AG04449 (cell line): Measurements from ENCODE around the gene TNFRSF21.

ENCODE experiments used
- CTCF ChIA-PET: fragments of 350-600 bp; formaldehyde crosslinking; extraction: SDS; loops from one replicate; lab custom pipeline; 2021; ENCODE audit warnings: antibody characterized with exemption; lab: Yijun Ruan, JAX
- POLR2A ChIA-PET: fragments of 400-600, 350-600 bp; formaldehyde crosslinking; extraction: SDS; loops from one replicate; lab custom pipeline; 2020; ENCODE audit warnings: antibody characterized with exemption, inconsistent platforms; lab: Yijun Ruan, JAX
- DNase-seq: peaks from one replicate; pipeline ENCODE4 v3.0.0-alpha.2; 2010; ENCODE audit warnings: low read depth, low spot score
- H3K4me3 ChIP-seq: 2 replicates; pipeline ENCODE4 v1.5.1; 2011; ENCODE audit warnings: low read depth, mild to moderate bottlenecking, control low read depth, low read length
- CTCF ChIP-seq: IDR thresholded peaks from one replicate; pipeline ENCODE4 v1.5.1; 2011; ENCODE audit warnings: mild to moderate bottlenecking, moderate library complexity, low read length, control low read depth, inconsistent platforms; ENCODE audit not compliant: insufficient read depth; ENCODE audit errors: missing control alignments

TNFRSF21 gene

GRCh38 chr6:47261191-47261590 is 48.5 kb downstream of the TNFRSF21 start:
- CTCF ChIA-PET: no interaction called here
- POLR2A ChIA-PET: no interaction called here
- TF ChIP-seq CTCF: no peak
- DNase-seq: no peak
- H3K4me3 ChIP-seq: no peak overlapping the region

- CTCF ChIA-PET: no interaction called here
- POLR2A ChIA-PET: no interaction called here
- no peak for TF ChIP-seq CTCF
- H3K4me3 ChIP-seq: no peak overlapping the region
- no peak for DNase-seq
Observed at GRCh38 chr6:47260021-47260420, 49.7 kb downstream of the TNFRSF21 start.

- H3K4me3 ChIP-seq: no peak overlapping the region
- CTCF ChIA-PET: no interaction called here
- TF ChIP-seq CTCF: no peak
- POLR2A ChIA-PET: no interaction called here
- DNase-seq: no peak
Observed at GRCh38 chr6:47258724-47259347, 50.9 kb downstream of the TNFRSF21 start.

GRCh38 chr6:47256981-47257730 is 52.5 kb downstream of the TNFRSF21 start:
- CTCF ChIA-PET: no interaction called here
- TF ChIP-seq CTCF: no peak
- POLR2A ChIA-PET: no interaction called here
- DNase-seq: no peak
- no peak overlapping the region for H3K4me3 ChIP-seq

GRCh38 chr6:47256361-47256760 is 53.3 kb downstream of the TNFRSF21 start:
- TF ChIP-seq CTCF: no peak
- H3K4me3 ChIP-seq: no peak overlapping the region
- ChIA-PET CTCF (no interaction called here), POLR2A (no interaction called here)
- DNase-seq: no peak

- ChIA-PET POLR2A (no interaction called here), CTCF (no interaction called here)
- TF ChIP-seq CTCF: no peak
- H3K4me3 ChIP-seq: no peak overlapping the region
- no peak for DNase-seq
Observed at GRCh38 chr6:47254906-47255305, 54.8 kb downstream of the TNFRSF21 start.
